Coronary artery (tissue), 2 donors: Measurements from ENCODE around the gene DUS1L.

Source experiments
- DNase-seq: peaks from one replicate; pipeline ENCODE4 v3.0.0-alpha.2; 2017; ENCODE audit warnings: low spot score
- H3K27ac ChIP-seq, 2 donors: fragments of 200-600 bp; sonication (generic); one replicate each; pipeline ENCODE4 v1.5.1; 2016 to 2019
- H3K4me3 ChIP-seq: fragments of 200-600 bp; sonication (generic); 2 replicates; pipeline ENCODE4 v1.5.1; 2016; ENCODE audit warnings: mild to moderate bottlenecking, moderate library complexity
- TF ChIP-seq, protein P1 (sequence below): fragments of 200-600 bp; sonication (generic); IDR thresholded peaks from one replicate; pipeline ENCODE4 v1.5.1; 2019; ENCODE audit warnings: antibody characterized with exemption

Gene DUS1L

DNA sequence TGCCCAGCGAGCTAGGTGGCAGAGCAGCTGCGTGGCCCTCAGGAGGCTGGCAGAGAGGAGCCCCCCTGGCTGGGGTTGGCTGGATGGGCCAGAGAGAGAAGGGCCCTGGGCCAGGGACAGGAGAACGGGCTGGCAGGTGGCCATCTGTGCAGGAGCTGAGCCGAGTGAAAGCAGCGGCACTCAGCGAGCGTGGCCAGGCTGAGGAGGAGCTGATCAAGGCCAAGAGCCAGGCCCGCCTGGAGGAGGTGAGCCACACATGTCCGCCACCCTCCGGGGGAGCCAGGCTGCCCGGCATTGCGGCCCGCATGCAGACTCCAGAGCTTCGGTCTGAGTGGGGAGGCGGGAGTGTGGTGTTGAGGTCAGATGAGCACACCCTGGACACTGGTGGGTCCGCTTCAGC, 36.2 kb downstream of the DUS1L start:
- DNase-seq, result no peak
- no peak overlapping the region for H3K27ac ChIP-seq
- TF ChIP-seq, protein P1, sequence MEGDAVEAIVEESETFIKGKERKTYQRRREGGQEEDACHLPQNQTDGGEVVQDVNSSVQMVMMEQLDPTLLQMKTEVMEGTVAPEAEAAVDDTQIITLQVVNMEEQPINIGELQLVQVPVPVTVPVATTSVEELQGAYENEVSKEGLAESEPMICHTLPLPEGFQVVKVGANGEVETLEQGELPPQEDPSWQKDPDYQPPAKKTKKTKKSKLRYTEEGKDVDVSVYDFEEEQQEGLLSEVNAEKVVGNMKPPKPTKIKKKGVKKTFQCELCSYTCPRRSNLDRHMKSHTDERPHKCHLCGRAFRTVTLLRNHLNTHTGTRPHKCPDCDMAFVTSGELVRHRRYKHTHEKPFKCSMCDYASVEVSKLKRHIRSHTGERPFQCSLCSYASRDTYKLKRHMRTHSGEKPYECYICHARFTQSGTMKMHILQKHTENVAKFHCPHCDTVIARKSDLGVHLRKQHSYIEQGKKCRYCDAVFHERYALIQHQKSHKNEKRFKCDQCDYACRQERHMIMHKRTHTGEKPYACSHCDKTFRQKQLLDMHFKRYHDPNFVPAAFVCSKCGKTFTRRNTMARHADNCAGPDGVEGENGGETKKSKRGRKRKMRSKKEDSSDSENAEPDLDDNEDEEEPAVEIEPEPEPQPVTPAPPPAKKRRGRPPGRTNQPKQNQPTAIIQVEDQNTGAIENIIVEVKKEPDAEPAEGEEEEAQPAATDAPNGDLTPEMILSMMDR, result no peak
- H3K4me3 ChIP-seq, result no peak overlapping the region

DNA sequence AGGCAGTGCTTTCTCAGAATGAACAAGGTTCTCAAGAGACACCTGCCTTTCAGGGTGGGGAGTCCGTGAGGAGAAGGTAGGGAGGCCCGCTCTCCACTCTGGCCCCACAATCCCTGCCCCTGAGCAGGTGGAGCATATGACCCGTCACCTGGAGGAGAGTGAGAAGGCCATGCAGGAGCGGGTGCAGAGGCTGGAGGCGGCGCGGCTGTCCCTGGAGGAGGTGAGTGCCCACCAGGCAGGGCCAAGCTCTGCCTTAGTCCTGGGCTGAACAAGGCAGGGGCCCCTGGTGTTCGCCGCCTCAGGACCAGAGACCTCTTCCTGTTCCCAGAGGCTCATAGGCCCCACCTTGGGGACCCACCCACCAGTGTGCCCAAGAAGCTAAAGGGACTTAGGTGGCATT, 36.6 kb downstream of the DUS1L start:
- Histone ChIP-seq H3K4me3 (no peak overlapping the region), H3K27ac (no peak overlapping the region)
- TF ChIP-seq, protein P1, result no peak
- DNase-seq, result no peak

DNA sequence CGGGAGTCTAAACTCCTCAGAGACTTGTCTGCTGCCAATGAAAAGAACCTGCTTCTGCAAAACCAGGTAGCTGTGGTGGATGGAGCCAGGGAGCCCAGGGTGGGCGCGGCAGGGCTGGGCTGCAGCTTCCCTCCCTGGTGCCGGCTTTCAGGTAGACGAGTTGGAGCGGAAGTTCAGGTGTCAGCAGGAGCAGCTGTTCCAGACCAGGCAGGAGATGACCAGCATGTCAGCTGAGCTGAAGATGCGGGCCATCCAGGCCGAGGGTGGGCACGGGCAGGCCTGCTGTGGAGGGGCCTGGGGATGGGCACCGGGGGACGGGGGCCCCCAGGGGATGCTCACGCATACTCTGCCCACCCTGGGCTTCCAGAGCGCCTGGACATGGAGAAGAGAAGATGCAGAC, 37.4 kb downstream of the DUS1L start:
- no peak for DNase-seq
- no peak overlapping the region for H3K4me3 ChIP-seq
- H3K27ac ChIP-seq, result no peak overlapping the region
- TF ChIP-seq, protein P1, result no peak

DNA sequence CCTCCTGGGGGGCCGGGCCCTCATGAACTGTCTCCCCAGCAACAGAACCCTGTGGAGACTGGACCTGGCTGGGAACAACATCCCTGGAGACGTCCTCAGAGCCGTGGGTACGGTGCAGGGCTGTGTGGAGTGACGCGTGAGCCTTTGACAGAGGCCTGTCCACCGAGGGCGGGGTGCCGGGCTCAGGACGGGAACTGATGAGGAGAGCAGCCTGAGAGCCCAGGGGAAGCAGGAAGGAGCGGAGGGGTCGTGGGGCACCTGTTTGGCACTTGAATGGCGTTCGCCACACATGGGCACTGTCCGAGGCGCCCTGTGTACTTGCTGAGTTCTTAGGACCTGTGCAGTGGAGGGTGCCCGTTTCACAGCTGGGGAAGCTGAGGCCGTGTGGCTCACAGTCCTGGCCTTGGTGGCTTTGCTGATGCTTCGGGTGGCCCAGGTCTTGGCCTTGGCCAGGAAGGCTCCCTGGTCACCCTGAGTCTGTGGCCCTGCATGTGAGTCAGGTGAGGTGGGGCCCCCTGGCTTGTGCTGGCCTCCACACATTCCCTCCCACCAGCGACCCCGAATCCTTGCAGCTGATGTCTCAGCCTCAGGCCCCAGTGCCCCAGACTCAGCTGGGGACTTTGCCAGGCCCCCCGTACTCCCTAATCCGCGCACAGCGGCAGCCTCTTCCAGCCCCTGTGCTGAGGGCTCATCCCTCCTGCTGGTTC, 40.0 kb downstream of the DUS1L start:
- H3K27ac ChIP-seq, result no peak overlapping the region
- H3K4me3 ChIP-seq, result no peak overlapping the region
- DNase-seq, result no peak
- TF ChIP-seq, protein P1, result no peak

DNA sequence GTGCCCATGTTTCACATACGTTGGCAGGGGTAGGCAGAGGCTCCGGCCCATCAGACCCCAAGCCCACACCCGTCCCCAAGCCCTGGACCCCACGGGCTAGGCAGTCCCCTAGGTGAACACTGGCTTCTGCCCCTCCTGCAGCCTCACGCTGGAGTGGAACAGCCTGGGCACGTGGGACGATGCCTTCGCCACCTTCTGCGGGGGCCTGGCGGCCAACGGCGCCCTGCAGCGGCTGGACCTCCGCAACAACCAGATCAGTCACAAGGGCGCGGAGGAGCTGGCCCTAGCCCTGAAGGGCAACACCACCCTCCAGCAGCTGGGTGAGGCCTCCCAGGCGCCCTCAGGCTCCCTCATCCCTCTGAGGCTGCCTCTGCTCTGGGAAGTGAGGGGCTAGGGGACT, 40.7 kb downstream of the DUS1L start:
- Histone ChIP-seq H3K27ac (no peak overlapping the region), H3K4me3 (no peak overlapping the region)
- no peak for DNase-seq
- TF ChIP-seq, protein P1, result no peak

DNA sequence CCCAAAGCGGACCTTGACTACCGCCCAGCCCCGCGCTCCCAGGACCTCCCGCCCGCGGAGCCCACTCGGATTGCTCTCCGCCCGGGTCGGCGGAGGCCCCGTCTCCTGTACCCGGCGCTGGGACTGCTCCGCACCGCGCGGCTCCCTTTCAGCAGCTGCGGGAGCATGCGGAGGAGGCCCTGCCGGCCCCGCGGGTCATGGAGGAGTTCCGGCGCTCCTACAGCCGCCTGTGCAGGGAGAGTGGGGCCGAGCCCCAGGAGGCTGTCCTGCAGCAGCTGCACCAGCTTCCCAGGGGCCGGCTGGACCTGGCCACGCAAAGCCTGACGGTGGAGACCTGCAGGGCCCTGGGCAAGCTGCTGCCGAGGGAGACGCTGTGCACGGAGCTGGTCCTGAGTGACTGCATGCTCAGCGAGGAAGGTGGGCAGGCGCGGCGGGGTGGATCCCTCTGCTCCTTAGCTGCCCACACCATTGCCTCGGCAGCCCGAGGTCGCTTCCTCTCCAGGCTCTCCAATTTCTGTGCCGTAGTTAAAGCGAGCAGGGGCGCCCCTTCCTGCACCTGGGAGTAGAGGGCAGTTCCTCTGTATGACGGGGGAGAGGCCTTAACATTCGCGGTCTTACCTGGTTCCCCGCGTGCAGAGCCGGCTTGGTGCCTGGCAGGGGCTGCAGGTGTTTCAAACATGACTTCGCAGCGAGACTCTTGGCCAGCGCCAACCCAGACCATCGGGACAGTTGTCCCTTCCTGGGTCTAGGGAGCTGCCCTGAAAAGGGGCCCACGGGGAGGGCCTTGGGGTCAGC, 42.0 kb downstream of the DUS1L start:
- TF ChIP-seq, protein P1, result no peak
- DNase-seq, result no peak
- Histone ChIP-seq H3K4me3 (peak overlapping the region; percentile 98), H3K27ac (peak overlapping the region in 1 of 2 donors; percentile 65)
